ENCODE results near the gene FAM193B.

The FAM193B gene

DNA sequence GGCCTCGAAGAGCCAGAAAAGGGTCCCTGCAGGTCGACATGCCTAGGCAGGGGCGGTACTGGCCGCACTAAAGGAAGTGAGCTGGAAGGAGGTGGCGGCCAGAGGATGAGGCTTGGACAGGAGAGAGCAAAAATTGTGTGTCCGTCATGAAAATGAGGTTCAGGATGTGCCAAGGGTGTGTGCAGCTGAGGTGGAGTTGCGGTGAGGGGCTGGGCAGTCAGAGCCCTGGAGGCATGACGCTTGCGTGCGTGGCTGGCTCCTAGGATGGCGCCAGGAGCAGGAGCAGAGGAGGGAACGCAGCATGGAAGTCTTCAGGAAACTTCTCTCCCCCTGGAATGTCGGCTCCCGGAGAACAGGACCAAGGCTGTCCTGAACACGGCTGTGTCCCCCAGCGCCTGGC, 51.5 kb downstream of the FAM193B start:
- in situ Hi-C loops (cut with HindIII; ENCODE audit: low sequenced_read_pairs), result no loop called here
- TF ChIP-seq, protein P1, sequence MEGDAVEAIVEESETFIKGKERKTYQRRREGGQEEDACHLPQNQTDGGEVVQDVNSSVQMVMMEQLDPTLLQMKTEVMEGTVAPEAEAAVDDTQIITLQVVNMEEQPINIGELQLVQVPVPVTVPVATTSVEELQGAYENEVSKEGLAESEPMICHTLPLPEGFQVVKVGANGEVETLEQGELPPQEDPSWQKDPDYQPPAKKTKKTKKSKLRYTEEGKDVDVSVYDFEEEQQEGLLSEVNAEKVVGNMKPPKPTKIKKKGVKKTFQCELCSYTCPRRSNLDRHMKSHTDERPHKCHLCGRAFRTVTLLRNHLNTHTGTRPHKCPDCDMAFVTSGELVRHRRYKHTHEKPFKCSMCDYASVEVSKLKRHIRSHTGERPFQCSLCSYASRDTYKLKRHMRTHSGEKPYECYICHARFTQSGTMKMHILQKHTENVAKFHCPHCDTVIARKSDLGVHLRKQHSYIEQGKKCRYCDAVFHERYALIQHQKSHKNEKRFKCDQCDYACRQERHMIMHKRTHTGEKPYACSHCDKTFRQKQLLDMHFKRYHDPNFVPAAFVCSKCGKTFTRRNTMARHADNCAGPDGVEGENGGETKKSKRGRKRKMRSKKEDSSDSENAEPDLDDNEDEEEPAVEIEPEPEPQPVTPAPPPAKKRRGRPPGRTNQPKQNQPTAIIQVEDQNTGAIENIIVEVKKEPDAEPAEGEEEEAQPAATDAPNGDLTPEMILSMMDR (IDR thresholded peaks at IDR 0.05; ENCODE audit: low read depth, low read length), result no peak
- H3K4me3 ChIP-seq (ENCODE audit: low read depth, low read length), result no peak overlapping the region
- no peak for DNase-seq (ENCODE audit: low read depth, low spot score)

DNA sequence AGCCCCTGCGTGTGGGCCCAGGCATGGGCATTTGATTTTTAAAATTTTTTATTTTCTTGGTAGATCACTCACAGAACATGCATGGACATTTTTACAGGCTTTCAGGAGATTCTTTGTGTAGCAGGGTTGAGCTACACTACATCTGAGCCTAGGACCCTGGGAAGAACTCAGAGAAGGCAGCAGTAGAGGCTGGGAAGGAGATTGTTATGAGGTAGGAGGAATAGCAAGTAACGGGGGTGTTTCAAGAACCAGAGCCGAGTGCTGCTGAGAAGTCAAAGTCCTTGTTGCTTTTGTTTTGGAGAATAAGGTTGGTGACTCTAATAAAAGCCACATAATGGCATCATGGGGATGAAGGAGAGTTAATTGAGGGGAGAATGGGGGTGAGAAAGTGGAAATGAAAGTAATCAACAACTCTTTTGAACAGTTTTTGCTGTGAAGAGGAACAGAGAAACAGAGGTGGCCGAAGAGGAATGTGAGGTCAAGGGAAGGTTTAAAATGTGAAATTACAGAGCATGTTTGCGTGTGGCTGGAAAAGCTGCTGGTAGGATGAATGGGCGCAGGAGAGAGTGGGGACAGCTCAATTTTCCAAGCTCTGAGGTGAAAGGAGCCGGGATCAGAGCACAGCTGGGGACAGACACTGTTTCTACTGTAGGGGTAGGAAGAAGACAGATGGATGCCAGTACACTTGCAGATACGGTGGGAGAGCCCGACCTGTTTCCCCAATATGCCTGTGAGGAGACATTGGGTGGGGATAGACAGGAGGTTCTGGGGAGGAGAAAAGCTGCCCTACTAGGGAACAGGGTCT, 52.3 kb downstream of the FAM193B start:
- in situ Hi-C loops (cut with HindIII; ENCODE audit: low sequenced_read_pairs), result no loop called here
- H3K4me3 ChIP-seq (ENCODE audit: low read depth, low read length), result no peak overlapping the region
- TF ChIP-seq, protein P1 (IDR thresholded peaks at IDR 0.05; ENCODE audit: low read depth, low read length), result no peak
- DNase-seq (ENCODE audit: low read depth, low spot score), result no peak

DNA sequence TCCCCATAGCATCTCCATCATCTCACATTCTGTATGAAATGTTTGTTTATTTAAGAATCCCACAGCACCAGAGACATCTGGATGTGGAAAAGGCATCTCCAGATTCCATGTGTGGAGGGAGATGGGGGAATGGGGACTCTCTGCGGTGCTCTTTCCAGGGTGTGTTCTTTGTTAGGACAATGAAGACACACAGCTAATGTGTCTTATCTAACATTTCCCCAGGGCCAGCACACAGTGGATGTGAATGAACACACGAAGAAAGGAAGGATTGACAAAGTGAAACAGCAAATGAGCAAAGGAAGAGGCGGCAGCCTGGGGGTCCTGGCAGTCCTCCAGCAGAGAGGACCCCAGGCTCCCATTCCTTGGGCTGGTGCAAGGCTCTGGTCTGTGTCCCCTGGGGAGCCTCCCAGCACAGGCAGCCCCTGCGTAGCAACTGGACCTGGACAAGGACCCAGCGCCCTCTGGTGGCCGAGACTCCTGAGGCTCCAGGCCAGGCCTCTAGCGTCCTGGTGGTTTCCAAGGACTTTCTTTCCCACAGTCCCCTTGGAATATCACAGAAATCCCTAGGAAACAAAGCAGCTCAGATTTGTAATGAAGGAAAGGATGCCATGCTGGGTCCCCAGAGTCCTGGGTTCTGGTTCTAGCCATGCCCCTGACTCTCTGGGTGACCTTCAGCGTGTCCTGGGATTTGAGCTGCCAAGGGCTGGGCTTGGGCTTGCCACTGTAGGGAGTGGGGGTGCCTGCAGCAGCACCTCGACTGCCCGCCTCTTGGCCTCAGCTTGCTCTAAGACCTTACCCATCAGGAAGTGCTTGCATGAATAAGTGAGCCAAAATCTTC, 53.5 kb downstream of the FAM193B start:
- in situ Hi-C loops (cut with HindIII; ENCODE audit: low sequenced_read_pairs), result no loop called here
- TF ChIP-seq, protein P1 (IDR thresholded peaks at IDR 0.05; ENCODE audit: low read depth, low read length), result peak; percentile 99
- peak; percentile 82 for DNase-seq (ENCODE audit: low read depth, low spot score)
- no peak overlapping the region for H3K4me3 ChIP-seq (ENCODE audit: low read depth, low read length)

DNA sequence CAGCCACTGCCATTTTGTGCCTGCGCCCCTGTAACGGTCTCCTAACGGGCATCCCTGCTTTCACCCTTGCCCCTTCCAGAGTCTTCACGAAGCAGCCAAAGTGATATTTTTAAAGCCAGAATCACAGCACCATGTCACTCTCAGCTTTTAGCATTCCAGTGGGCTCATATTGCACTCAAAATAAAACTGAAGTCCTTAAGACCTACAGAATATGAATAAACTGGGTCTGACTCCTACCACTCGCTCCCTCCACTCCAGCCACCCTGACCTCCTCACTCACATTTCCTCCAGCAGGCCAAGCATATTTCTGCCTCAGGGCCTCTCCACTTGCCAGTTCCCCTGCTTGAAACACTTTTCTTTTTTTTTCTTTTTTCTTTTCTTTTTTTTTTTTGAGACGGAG, 54.5 kb downstream of the FAM193B start:
- no peak overlapping the region for H3K4me3 ChIP-seq (ENCODE audit: low read depth, low read length)
- DNase-seq (ENCODE audit: low read depth, low spot score), result no peak
- TF ChIP-seq, protein P1 (IDR thresholded peaks at IDR 0.05; ENCODE audit: low read depth, low read length), result no peak
- in situ Hi-C loops (cut with HindIII; ENCODE audit: low sequenced_read_pairs), result no loop called here

DNA sequence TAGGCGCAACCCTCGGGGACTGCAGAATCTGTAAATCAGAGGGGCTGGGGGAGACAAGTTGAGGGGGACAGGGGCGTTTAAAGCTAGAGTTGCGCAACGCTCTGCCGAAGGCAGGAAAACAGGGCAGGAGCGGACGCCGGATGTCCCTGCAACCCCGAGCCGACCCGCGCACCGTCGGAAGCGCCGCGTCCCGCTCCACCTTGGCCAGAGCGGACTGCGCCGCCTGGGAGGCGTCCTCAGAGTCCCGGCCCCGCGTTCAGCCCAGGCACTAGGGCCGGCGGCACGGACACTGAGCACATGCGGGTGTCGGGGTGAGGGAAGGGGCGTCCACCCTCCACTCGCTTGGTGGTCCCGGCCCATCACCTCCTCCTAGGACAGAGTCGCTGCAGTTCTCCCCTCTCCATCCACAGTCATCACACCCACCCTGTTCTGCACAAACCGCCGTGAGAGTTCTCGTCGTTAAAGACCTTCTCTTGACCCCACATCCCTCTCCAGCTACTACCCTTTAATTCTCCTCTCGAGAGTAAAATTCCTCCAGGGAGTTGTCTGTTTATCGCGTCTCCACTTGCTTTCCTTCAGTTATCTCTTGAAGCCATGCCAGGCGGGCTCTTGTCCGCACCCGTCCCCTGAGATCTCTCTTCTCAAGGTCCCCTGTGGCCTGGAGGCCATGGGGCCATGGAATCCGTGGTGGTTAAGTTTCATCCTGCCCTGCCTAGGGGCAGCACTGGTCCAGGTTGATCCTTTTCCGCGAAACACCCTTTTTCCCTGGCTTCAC, 56.2 kb downstream of the FAM193B start:
- DNase-seq (ENCODE audit: low read depth, low spot score), result peak; percentile 8

More for the DNA sequence above, 56.2 kb downstream of the FAM193B start:
- peak overlapping the region; percentile 45 for H3K4me3 ChIP-seq (ENCODE audit: low read depth, low read length)
- in situ Hi-C loops (cut with HindIII; ENCODE audit: low sequenced_read_pairs), result no loop called here
- TF ChIP-seq, protein P1 (IDR thresholded peaks at IDR 0.05; ENCODE audit: low read depth, low read length), result no peak

Measured in astrocyte of the spinal cord (primary cell).